WTC11 (cell line): ENCODE measurements around the gene PRRG2. TPM values are rescaled to one million over a fixed set of nuclear protein-coding genes. Genes with fewer than 3 reads are reported as not detected.

Experiments
- ATAC-seq: fragments of 200-7000 bp; cut with Tn5 transposase; 2 replicates; pipeline ENCODE4 v1.10.0; 2021; ENCODE audit warnings: mild to moderate bottlenecking, moderate library complexity
- CTCF ChIA-PET: fragments of 300-600 bp; sonication (Branson Sonifier 250); formaldehyde crosslinking; loops from one replicate; lab custom pipeline; 2021; ENCODE audit warnings: antibody characterized with exemption; lab: Charles Lee
- POLR2A ChIA-PET: fragments of 350-600 bp; sonication (Branson Sonifier 250); formaldehyde crosslinking; loops from one replicate; lab custom pipeline; 2021; ENCODE audit warnings: antibody characterized with exemption; lab: Charles Lee
- DNase-seq: peaks from one replicate; pipeline ENCODE4 v3.0.0; 2021; ENCODE audit warnings: low spot score
- H3K27ac Mint-ChIP-seq: 2 replicates; pipeline ENCODE4 v1.8.0; 2021; ENCODE audit warnings: mixed read lengths
- H3K27me3 Mint-ChIP-seq: 2 replicates; pipeline ENCODE4 v1.8.0; 2021; ENCODE audit warnings: low read depth, mild to moderate bottlenecking, moderate library complexity, mixed read lengths
- H3K36me3 Mint-ChIP-seq: 2 replicates; pipeline ENCODE4 v1.8.0; 2021; ENCODE audit warnings: mixed read lengths
- H3K4me1 Mint-ChIP-seq: 2 replicates; pipeline ENCODE4 v1.8.0; 2022; ENCODE audit warnings: mixed read lengths
- H3K4me3 Mint-ChIP-seq: 2 replicates; pipeline ENCODE4 v1.8.0; 2021; ENCODE audit warnings: mild to moderate bottlenecking, moderate library complexity, mixed read lengths
- H3K9me3 Mint-ChIP-seq: 2 replicates; pipeline ENCODE4 v1.8.0; 2021; ENCODE audit warnings: mixed read lengths
- FOXJ3 ChIP-seq: sonication (generic); formaldehyde crosslinking; IDR thresholded peaks from 2 replicates; pipeline ENCODE4 v1.9.0; 2021; ENCODE audit warnings: missing genetic modification reagents, mild to moderate bottlenecking, borderline replicate concordance
- HMGA2 ChIP-seq: fragments of 250-450 bp; sonication (Bioruptor Pico); IDR thresholded peaks from 2 replicates; pipeline ENCODE4 v1.4.0; 2021; ENCODE audit warnings: mild to moderate bottlenecking, moderate library complexity
- IRF1 ChIP-seq: sonication (generic); formaldehyde crosslinking; IDR thresholded peaks from 2 replicates; pipeline ENCODE4 v1.8.0; 2023; ENCODE audit warnings: missing genetic modification reagents
- JUN ChIP-seq: sonication (generic); formaldehyde crosslinking; IDR thresholded peaks from 2 replicates; pipeline ENCODE4 v1.8.0; 2023; ENCODE audit warnings: mild to moderate bottlenecking, missing genetic modification reagents
- NR3C1 ChIP-seq: sonication (generic); formaldehyde crosslinking; conservative IDR thresholded peaks from 2 replicates; pipeline ENCODE4 v1.8.1; 2023; ENCODE audit warnings: low read depth, mild to moderate bottlenecking, missing genetic modification reagents
- OVOL2 ChIP-seq: fragments of 250-450 bp; sonication (Bioruptor Pico); IDR thresholded peaks from 2 replicates; pipeline ENCODE4 v1.9.0; 2021; ENCODE audit warnings: mild to moderate bottlenecking, borderline replicate concordance
- SMAD3 ChIP-seq: sonication (generic); formaldehyde crosslinking; IDR thresholded peaks from 2 replicates; pipeline ENCODE4 v1.8.0; 2022; ENCODE audit warnings: missing genetic modification reagents, mild to moderate bottlenecking, borderline replicate concordance
- SOX15 ChIP-seq: fragments of 250-450 bp; sonication (Bioruptor Pico); IDR thresholded peaks from 2 replicates; pipeline ENCODE4 v1.9.0; 2021; ENCODE audit warnings: mild to moderate bottlenecking
- SP1 ChIP-seq: sonication (generic); formaldehyde crosslinking; conservative IDR thresholded peaks from 2 replicates; pipeline ENCODE4 v1.8.1; 2022; ENCODE audit warnings: missing genetic modification reagents
- TCF7 ChIP-seq: sonication (generic); formaldehyde crosslinking; IDR thresholded peaks from 2 replicates; pipeline ENCODE4 v1.8.0; 2022; ENCODE audit warnings: mild to moderate bottlenecking, low read depth, missing genetic modification reagents, moderate library complexity
- ZNF138 ChIP-seq: sonication (generic); formaldehyde crosslinking; conservative IDR thresholded peaks from 2 replicates; pipeline ENCODE4 v1.8.1; 2022; ENCODE audit warnings: mild to moderate bottlenecking, moderate library complexity, missing genetic modification reagents
- ZNF219 ChIP-seq: sonication (generic); formaldehyde crosslinking; IDR thresholded peaks from 2 replicates; pipeline ENCODE4 v1.8.0; 2023; ENCODE audit warnings: missing genetic modification reagents, mild to moderate bottlenecking, borderline replicate concordance
- ZNF232 ChIP-seq: sonication (generic); formaldehyde crosslinking; IDR thresholded peaks from 2 replicates; pipeline ENCODE4 v1.8.0; 2022; ENCODE audit warnings: mild to moderate bottlenecking, missing genetic modification reagents
- ZNF263 ChIP-seq: sonication (generic); formaldehyde crosslinking; IDR thresholded peaks from 2 replicates; pipeline ENCODE4 v1.8.1; 2022; ENCODE audit warnings: low read depth, mild to moderate bottlenecking, moderate library complexity, missing genetic modification reagents
- total RNA-seq: library from RNA; stranded (reverse); gene quantifications from 3 replicates; pipeline ENCODE4 v1.2.3, GENCODE V29; 2021
- TF ChIP-seq, protein P1 (sequence below): sonication (generic); formaldehyde crosslinking; IDR thresholded peaks from 2 replicates; pipeline ENCODE4 v1.8.1; 2023; ENCODE audit warnings: mild to moderate bottlenecking, missing genetic modification reagents
- TF ChIP-seq, protein P2 (sequence below): fragments of 250-450 bp; sonication (Bioruptor Pico); IDR thresholded peaks from 2 replicates; pipeline ENCODE4 v1.9.0; 2021; ENCODE audit warnings: mild to moderate bottlenecking
- TF ChIP-seq, protein P3 (sequence below): sonication (generic); formaldehyde crosslinking; IDR thresholded peaks from 2 replicates; pipeline ENCODE4 v1.8.1; 2022; ENCODE audit warnings: low read depth, missing genetic modification reagents, borderline replicate concordance
- TF ChIP-seq, protein P4 (sequence below): fragments of 250-450 bp; sonication (Bioruptor Pico); IDR thresholded peaks from 2 replicates; pipeline ENCODE4 v1.9.0; 2021; ENCODE audit warnings: mild to moderate bottlenecking, borderline replicate concordance

PRRG2 gene
- total RNA-seq, 1 experiment from 2014 or later: 5.9 TPM

- TF ChIP-seq HMGA2 (CRISPR knock-in tag): no peak
- TF ChIP-seq TCF7 (CRISPR knock-in tag): no peak
- TF ChIP-seq ZNF219 (CRISPR knock-in tag): no peak
- TF ChIP-seq, protein P1, sequence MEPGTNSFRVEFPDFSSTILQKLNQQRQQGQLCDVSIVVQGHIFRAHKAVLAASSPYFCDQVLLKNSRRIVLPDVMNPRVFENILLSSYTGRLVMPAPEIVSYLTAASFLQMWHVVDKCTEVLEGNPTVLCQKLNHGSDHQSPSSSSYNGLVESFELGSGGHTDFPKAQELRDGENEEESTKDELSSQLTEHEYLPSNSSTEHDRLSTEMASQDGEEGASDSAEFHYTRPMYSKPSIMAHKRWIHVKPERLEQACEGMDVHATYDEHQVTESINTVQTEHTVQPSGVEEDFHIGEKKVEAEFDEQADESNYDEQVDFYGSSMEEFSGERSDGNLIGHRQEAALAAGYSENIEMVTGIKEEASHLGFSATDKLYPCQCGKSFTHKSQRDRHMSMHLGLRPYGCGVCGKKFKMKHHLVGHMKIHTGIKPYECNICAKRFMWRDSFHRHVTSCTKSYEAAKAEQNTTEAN (CRISPR knock-in tag): no peak
- TF ChIP-seq JUN (CRISPR knock-in tag): no peak
- no peak for TF ChIP-seq ZNF232 (CRISPR knock-in tag)
- no peak for TF ChIP-seq SP1 (CRISPR knock-in tag)
- no peak for TF ChIP-seq SOX15 (CRISPR knock-in tag)
- TF ChIP-seq, protein P2, sequence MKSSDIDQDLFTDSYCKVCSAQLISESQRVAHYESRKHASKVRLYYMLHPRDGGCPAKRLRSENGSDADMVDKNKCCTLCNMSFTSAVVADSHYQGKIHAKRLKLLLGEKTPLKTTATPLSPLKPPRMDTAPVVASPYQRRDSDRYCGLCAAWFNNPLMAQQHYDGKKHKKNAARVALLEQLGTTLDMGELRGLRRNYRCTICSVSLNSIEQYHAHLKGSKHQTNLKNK: no peak
- TF ChIP-seq SMAD3: no peak
- no peak for TF ChIP-seq ZNF263 (CRISPR knock-in tag)
- TF ChIP-seq IRF1 (CRISPR knock-in tag): no peak
- TF ChIP-seq NR3C1 (CRISPR knock-in tag): no peak
- TF ChIP-seq, protein P3, sequence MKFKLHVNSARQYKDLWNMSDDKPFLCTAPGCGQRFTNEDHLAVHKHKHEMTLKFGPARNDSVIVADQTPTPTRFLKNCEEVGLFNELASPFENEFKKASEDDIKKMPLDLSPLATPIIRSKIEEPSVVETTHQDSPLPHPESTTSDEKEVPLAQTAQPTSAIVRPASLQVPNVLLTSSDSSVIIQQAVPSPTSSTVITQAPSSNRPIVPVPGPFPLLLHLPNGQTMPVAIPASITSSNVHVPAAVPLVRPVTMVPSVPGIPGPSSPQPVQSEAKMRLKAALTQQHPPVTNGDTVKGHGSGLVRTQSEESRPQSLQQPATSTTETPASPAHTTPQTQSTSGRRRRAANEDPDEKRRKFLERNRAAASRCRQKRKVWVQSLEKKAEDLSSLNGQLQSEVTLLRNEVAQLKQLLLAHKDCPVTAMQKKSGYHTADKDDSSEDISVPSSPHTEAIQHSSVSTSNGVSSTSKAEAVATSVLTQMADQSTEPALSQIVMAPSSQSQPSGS: no peak
- TF ChIP-seq ZNF138: no peak
- no peak for TF ChIP-seq OVOL2 (CRISPR knock-in tag)
- TF ChIP-seq, protein P4, sequence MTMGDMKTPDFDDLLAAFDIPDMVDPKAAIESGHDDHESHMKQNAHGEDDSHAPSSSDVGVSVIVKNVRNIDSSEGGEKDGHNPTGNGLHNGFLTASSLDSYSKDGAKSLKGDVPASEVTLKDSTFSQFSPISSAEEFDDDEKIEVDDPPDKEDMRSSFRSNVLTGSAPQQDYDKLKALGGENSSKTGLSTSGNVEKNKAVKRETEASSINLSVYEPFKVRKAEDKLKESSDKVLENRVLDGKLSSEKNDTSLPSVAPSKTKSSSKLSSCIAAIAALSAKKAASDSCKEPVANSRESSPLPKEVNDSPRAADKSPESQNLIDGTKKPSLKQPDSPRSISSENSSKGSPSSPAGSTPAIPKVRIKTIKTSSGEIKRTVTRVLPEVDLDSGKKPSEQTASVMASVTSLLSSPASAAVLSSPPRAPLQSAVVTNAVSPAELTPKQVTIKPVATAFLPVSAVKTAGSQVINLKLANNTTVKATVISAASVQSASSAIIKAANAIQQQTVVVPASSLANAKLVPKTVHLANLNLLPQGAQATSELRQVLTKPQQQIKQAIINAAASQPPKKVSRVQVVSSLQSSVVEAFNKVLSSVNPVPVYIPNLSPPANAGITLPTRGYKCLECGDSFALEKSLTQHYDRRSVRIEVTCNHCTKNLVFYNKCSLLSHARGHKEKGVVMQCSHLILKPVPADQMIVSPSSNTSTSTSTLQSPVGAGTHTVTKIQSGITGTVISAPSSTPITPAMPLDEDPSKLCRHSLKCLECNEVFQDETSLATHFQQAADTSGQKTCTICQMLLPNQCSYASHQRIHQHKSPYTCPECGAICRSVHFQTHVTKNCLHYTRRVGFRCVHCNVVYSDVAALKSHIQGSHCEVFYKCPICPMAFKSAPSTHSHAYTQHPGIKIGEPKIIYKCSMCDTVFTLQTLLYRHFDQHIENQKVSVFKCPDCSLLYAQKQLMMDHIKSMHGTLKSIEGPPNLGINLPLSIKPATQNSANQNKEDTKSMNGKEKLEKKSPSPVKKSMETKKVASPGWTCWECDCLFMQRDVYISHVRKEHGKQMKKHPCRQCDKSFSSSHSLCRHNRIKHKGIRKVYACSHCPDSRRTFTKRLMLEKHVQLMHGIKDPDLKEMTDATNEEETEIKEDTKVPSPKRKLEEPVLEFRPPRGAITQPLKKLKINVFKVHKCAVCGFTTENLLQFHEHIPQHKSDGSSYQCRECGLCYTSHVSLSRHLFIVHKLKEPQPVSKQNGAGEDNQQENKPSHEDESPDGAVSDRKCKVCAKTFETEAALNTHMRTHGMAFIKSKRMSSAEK (CRISPR knock-in tag): no peak
- no peak for TF ChIP-seq FOXJ3 (CRISPR knock-in tag)
- POLR2A ChIA-PET: interaction anchor here (0.5 to 1.1 kb wide), 2 partner anchors 15 to 65 kb away, joined by 3 to 5 read pairs; partner anchors contain the start of gene RRAS
- H3K4me1 Mint-ChIP-seq: no peaks in the 10 kb centered on the region
- peaks cover 33% of the 10 kb centered on the region for H3K36me3 Mint-ChIP-seq
- ATAC-seq: peak; percentile 50; the same call in 1 of the 2 replicates
- H3K4me3 Mint-ChIP-seq: no peak overlapping the region
- no peaks in the 10 kb centered on the region for H3K27me3 Mint-ChIP-seq
- H3K27ac Mint-ChIP-seq: no peak overlapping the region
- CTCF ChIA-PET: interaction anchor here (0.7 to 1.3 kb wide), 3 partner anchors 15 to 113 kb away, joined by 3 to 4 read pairs (median 3); partner anchors contain the start of gene RRAS
- no peak for DNase-seq
- H3K9me3 Mint-ChIP-seq: no peaks in the 10 kb centered on the region
Measured at GRCh38 chr19:49624967-49625910, 44.1 kb downstream of the PRRG2 start.
